GM19372 (cell line): ENCODE measurements around the gene DHX57.

Experiments used
- ATAC-seq: cut with Tn5 transposase; IDR thresholded peaks from one replicate; pipeline ENCODE4 v1.9.1; 2021; ENCODE audit warnings: mild to moderate bottlenecking, low read depth, moderate library complexity; ENCODE audit not compliant: unreplicated experiment

The DHX57 gene, protein sequence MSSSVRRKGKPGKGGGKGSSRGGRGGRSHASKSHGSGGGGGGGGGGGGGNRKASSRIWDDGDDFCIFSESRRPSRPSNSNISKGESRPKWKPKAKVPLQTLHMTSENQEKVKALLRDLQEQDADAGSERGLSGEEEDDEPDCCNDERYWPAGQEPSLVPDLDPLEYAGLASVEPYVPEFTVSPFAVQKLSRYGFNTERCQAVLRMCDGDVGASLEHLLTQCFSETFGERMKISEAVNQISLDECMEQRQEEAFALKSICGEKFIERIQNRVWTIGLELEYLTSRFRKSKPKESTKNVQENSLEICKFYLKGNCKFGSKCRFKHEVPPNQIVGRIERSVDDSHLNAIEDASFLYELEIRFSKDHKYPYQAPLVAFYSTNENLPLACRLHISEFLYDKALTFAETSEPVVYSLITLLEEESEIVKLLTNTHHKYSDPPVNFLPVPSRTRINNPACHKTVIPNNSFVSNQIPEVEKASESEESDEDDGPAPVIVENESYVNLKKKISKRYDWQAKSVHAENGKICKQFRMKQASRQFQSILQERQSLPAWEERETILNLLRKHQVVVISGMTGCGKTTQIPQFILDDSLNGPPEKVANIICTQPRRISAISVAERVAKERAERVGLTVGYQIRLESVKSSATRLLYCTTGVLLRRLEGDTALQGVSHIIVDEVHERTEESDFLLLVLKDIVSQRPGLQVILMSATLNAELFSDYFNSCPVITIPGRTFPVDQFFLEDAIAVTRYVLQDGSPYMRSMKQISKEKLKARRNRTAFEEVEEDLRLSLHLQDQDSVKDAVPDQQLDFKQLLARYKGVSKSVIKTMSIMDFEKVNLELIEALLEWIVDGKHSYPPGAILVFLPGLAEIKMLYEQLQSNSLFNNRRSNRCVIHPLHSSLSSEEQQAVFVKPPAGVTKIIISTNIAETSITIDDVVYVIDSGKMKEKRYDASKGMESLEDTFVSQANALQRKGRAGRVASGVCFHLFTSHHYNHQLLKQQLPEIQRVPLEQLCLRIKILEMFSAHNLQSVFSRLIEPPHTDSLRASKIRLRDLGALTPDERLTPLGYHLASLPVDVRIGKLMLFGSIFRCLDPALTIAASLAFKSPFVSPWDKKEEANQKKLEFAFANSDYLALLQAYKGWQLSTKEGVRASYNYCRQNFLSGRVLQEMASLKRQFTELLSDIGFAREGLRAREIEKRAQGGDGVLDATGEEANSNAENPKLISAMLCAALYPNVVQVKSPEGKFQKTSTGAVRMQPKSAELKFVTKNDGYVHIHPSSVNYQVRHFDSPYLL (N-terminal part only)

GRCh38 chr2:38875576-38876367 lies at the start of gene DHX57, which contains the start of gene MORN2:
DHX57 (minus strand) TSS chr2:38875934; CDS start chr2:38868405, 7,529 bp downstream.
MORN2 (plus strand) TSS chr2:38875976.
- ATAC-seq = peak; percentile 100

GRCh38 chr2:38922902-38923301 lies 47.2 kb upstream of the DHX57 start:
- ATAC-seq = no peak

GRCh38 chr2:38922389-38922788 lies 46.7 kb upstream of the DHX57 start:
- no peak for ATAC-seq

DNA sequence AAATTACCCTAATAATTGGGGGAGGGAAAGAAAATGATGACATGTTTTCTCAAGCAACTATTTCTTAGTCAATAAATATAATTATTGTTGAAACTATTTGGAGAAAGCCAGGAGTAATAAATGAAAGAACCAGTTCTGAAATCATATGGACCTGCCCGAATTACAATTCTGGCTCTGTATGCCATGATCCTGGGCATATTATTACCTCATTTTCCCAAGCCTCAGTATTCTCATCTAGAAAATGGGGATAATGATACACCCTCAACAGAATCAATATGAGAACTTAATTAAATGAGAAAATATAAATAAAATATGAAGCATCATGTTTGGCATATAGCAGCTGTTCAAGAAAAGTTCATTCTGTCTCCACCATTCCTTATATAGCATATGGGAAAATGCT lies 36.9 kb upstream of the DHX57 start:
- no peak for ATAC-seq

DNA sequence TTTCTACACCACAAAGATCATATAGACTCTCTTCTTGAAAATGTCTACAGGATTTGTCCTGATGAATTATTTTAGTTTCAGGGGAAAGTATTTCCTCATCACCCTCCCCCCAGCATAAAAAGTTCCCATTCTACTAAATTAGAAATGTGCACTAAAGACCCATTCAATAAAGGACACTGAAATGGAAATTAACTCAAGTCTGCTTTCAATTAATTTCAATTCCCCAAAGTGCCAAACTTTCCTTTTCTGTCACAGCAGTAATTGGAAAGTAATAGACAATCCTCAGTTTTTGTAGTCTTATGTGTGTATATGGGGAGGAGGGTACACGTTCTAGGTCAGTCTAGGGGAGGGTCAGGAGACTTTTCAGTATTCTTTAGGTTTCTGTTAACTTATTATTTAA lies 35.5 kb upstream of the DHX57 start:
- no peak for ATAC-seq

- ATAC-seq = no peak
These were observed 34.1 kb upstream of the DHX57 start for GRCh38 chr2:38909872-38910271.

- ATAC-seq = peak; percentile 79
These were observed 32.2 kb upstream of the DHX57 start for GRCh38 chr2:38907743-38908562.

- no peak for ATAC-seq
These were observed 31.5 kb upstream of the DHX57 start for GRCh38 chr2:38907242-38907641.

GRCh38 chr2:38905251-38905650 lies 29.5 kb upstream of the DHX57 start:
- no peak for ATAC-seq

- ATAC-seq = no peak
These were observed 25.0 kb upstream of the DHX57 start for GRCh38 chr2:38900726-38901125.

DNA sequence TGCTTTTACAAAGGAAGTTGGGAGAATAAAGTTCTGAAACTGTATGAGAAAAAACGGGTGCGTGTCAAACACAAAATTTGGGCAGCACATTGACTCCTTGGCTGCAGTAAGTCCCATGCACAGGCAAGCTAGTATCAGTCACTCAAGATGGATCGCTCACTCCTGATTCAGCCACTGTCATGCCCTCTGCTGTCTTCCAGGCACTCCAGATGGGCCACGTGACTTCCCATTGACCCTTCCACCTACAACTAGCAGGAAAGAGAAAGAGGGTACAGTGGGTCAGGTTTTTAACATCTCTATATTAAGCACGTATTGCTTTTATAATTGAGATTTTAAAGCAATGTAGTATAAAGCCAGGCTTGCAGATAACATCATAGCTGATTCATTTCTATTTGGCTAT lies 22.5 kb upstream of the DHX57 start:
- no peak for ATAC-seq

GRCh38 chr2:38892819-38893218 lies 17.1 kb upstream of the DHX57 start:
- ATAC-seq = no peak

DNA sequence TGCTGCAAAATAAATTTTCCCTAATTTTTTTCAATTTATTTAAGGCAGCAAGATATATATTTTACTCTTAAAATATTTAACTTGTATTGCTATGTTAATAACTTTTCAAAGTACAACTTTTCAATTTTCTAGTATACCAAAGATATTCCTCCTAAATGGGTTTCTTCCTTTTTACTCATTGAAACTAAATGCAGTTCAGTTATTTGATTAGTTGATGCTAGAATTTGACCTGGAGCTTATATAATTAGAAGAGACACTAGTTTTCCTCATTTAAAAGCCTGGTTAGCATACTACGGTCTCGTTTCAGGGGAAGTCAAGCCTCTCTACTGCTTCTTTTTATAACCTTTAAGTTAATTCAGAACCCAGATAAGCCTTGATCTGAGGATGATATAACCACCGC lies 13.8 kb upstream of the DHX57 start, which contains the start of gene ARHGEF33:
Gene ARHGEF33, plus strand, starts transcription at position 301 of the 400 bp plus-strand sequence. CDS start 29,573 bp downstream, outside the sequence.
- no peak for ATAC-seq

DNA sequence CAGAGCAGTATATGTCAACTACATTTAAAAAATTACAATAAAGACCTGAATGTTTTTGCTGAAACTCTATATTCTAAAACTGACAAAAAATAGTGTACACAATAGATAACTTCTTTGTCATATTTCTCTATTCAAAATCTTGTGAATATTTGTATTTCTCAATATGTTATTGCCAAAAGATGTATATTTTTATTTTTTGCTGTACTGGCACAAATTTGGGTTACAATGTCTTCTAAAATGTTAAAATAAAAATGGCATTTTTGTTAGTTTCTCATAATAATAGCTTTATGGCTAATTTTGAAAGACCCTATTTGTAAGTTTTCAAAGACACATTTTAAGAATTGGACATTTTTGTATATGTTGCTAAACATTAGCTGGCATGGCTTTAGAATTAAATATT lies 13.3 kb upstream of the DHX57 start:
- no peak for ATAC-seq

DNA sequence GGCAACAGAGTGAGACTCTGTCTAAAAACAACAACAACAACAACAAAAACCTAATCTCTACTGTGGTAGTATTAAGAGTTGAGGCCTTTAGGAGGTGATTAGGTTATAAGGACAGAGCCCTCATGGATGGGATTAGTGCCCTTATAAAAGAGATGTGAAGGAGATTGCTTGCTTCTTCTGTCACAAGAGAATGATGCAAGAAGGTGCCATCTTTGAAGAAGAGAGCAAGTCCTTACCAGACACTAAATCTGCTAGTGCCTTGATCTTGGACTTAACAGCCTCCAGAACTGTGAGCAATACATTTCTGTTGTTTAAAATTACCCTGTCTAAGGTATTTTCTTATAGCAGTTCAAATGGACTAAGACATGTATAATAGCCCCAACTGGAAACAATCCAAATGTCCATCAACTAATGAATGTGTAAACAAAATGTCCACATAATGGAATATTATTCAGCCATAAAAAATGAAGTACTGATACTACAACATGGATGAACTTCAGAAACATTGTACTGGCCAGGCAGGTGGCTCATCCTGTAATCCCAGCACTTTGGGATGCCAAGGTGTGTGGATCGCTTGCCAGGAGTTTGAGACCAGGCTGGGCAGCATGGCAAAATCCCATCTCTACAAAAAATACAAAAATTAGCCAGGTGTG lies 12.3 kb upstream of the DHX57 start:
- ATAC-seq = no peak

DNA sequence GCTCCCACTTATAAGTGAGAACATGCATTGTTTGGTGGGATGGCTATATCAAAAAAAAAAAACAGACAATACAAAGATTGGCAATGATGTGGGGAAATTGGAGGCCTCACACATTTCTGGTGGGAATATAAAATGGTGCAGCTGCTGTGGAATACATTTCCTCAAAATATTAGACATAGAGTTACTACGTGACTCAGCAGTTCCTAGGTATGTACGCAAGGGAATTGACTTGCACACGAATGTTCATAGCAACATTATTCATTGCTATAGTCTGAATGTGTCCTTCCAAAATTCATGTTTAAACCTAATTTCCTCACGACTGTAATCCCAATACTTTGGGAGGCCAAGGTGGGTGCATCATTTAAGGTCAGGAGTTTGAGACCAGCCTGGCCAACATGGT lies 11.6 kb upstream of the DHX57 start:
- ATAC-seq = no peak

DNA sequence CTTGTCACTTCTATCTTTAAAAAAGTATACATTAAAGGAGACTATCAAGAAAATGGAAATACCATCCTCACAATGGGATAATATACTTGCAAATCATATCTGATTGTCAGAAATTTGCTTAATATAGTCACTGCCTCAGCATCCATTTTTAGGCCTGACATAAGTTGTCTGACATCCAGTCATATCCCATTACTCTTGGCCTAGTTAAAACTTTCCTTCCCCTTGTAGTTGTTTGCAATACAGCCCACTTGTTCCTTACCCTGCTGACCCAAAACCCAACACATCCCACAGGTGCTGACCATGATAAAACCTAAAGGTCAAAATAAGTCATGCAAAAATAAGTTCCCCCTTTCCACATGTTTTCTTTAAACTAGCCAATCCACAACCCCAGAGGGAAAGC lies 10.3 kb upstream of the DHX57 start:
- ATAC-seq = no peak

- no peak for ATAC-seq
These were observed 673 bp upstream of the DHX57 start for GRCh38 chr2:38876407-38876806.

GRCh38 chr2:38875227-38875575 lies 533 bp downstream of the DHX57 start:
- ATAC-seq = no peak
